WTC11 (cell line): ENCODE results near the gene SNCA.

ENCODE experiments used
- FOXP4 ChIP-seq: sonication (generic); formaldehyde crosslinking; IDR thresholded peaks from 2 replicates; pipeline ENCODE4 v1.8.0; 2022; ENCODE audit warnings: mild to moderate bottlenecking, missing genetic modification reagents
- PRRX2 ChIP-seq: fragments of 250-450 bp; sonication (Bioruptor Pico); IDR thresholded peaks from 2 replicates; pipeline ENCODE4 v1.8.0; 2021; ENCODE audit warnings: mild to moderate bottlenecking
- SMAD3 ChIP-seq: sonication (generic); formaldehyde crosslinking; IDR thresholded peaks from 2 replicates; pipeline ENCODE4 v1.8.0; 2022; ENCODE audit warnings: missing genetic modification reagents, mild to moderate bottlenecking, borderline replicate concordance
- TEAD4 ChIP-seq: sonication (generic); formaldehyde crosslinking; IDR thresholded peaks from 2 replicates; pipeline ENCODE4 v1.8.0; 2022; ENCODE audit warnings: mild to moderate bottlenecking, missing genetic modification reagents
- ZNF281 ChIP-seq: sonication (generic); formaldehyde crosslinking; IDR thresholded peaks from 2 replicates; pipeline ENCODE4 v1.8.0; 2023; ENCODE audit warnings: mild to moderate bottlenecking, missing genetic modification reagents
- ZSCAN18 ChIP-seq: fragments of 250-450 bp; sonication (Bioruptor Pico); IDR thresholded peaks from 2 replicates; pipeline ENCODE4 v2.1.2; 2022; ENCODE audit warnings: mild to moderate bottlenecking, moderate library complexity
- TF ChIP-seq, protein P1 (sequence below): fragments of 200-600 bp; IDR thresholded peaks from 2 replicates; pipeline ENCODE4 v1.8.0; 2022; ENCODE audit warnings: antibody characterized with exemption
- TF ChIP-seq, protein P2 (sequence below): sonication (generic); formaldehyde crosslinking; IDR thresholded peaks from 2 replicates; pipeline ENCODE4 v1.8.0; 2022; ENCODE audit warnings: missing genetic modification reagents

GRCh38 chr4:89765528-89765927, 71.4 kb downstream of the SNCA start:
- TF ChIP-seq, protein P1, sequence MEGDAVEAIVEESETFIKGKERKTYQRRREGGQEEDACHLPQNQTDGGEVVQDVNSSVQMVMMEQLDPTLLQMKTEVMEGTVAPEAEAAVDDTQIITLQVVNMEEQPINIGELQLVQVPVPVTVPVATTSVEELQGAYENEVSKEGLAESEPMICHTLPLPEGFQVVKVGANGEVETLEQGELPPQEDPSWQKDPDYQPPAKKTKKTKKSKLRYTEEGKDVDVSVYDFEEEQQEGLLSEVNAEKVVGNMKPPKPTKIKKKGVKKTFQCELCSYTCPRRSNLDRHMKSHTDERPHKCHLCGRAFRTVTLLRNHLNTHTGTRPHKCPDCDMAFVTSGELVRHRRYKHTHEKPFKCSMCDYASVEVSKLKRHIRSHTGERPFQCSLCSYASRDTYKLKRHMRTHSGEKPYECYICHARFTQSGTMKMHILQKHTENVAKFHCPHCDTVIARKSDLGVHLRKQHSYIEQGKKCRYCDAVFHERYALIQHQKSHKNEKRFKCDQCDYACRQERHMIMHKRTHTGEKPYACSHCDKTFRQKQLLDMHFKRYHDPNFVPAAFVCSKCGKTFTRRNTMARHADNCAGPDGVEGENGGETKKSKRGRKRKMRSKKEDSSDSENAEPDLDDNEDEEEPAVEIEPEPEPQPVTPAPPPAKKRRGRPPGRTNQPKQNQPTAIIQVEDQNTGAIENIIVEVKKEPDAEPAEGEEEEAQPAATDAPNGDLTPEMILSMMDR, result no peak
- TF ChIP-seq FOXP4 (CRISPR knock-in tag), result no peak
- no peak for TF ChIP-seq PRRX2 (CRISPR knock-in tag)
- no peak for TF ChIP-seq SMAD3 (CRISPR knock-in tag)
- TF ChIP-seq ZSCAN18 (CRISPR knock-in tag), result no peak
- TF ChIP-seq ZNF281 (CRISPR knock-in tag), result no peak
- TF ChIP-seq, protein P2, sequence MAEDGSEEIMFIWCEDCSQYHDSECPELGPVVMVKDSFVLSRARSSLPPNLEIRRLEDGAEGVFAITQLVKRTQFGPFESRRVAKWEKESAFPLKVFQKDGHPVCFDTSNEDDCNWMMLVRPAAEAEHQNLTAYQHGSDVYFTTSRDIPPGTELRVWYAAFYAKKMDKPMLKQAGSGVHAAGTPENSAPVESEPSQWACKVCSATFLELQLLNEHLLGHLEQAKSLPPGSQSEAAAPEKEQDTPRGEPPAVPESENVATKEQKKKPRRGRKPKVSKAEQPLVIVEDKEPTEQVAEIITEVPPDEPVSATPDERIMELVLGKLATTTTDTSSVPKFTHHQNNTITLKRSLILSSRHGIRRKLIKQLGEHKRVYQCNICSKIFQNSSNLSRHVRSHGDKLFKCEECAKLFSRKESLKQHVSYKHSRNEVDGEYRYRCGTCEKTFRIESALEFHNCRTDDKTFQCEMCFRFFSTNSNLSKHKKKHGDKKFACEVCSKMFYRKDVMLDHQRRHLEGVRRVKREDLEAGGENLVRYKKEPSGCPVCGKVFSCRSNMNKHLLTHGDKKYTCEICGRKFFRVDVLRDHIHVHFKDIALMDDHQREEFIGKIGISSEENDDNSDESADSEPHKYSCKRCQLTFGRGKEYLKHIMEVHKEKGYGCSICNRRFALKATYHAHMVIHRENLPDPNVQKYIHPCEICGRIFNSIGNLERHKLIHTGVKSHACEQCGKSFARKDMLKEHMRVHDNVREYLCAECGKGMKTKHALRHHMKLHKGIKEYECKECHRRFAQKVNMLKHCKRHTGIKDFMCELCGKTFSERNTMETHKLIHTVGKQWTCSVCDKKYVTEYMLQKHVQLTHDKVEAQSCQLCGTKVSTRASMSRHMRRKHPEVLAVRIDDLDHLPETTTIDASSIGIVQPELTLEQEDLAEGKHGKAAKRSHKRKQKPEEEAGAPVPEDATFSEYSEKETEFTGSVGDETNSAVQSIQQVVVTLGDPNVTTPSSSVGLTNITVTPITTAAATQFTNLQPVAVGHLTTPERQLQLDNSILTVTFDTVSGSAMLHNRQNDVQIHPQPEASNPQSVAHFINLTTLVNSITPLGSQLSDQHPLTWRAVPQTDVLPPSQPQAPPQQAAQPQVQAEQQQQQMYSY (CRISPR knock-in tag), result no peak
- TF ChIP-seq TEAD4 (CRISPR knock-in tag), result no peak
